ENCODE results near the gene FSTL4. TPM values are rescaled to one million over a fixed set of nuclear protein-coding genes. Genes with fewer than 3 reads are reported as not detected.

Gene FSTL4
- polyA plus RNA-seq, 1 donor (not counting 4 experiments of a cell fraction or from before 2014, with no cell fraction given): 1.7 TPM

DNA sequence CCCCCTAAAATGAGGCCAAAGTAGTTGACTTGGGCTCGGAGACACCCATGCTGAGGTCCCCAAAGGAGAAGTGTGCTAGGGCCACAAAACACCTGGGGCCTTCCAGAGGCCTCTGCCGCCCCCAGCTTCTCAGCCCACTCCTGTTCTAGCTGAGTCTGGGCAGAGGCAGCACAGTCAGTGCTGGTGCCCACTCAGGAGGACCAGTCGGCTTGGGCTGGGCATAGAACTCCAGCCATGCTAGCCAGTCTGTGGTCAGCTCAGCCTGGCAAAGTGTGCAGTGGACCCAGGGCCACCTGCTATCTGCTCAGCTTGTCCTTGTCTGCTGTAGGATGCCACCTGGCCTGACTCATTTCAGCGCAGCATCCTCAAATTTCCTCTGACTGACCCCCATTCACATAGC is 254.6 kb downstream of the FSTL4 start:
- Histone ChIP-seq H3K9me3 (ENCODE audit: control insufficient read depth, low read depth, low read length) (no peaks in the 10 kb centered on the region), H3K9me1 (ENCODE audit: control insufficient read depth, extremely low read depth, insufficient read depth, low read length) (no peaks in the 10 kb centered on the region), H3K36me3 (ENCODE audit: control insufficient read depth in 2 of 2, extremely low read depth in 1 of 2, insufficient read depth in 2 of 2, low read length in 2 of 2) (no peaks in the 10 kb centered on the region), H4K20me1 (ENCODE audit: control insufficient read depth, extremely low read depth, insufficient read depth, low read length) (no peaks in the 10 kb centered on the region), H3K27me3 (ENCODE audit: control insufficient read depth, extremely low read depth, insufficient read depth, low read length) (peaks cover 3% of the 10 kb centered on the region), H3K4me2 (ENCODE audit: control insufficient read depth, extremely low read depth, insufficient read depth, low read depth, low read length) (no peak overlapping the region), H3K4me3 (ENCODE audit: control insufficient read depth in 2 of 3, extremely low read depth in 1 of 3, insufficient read depth in 2 of 3, low read depth in 1 of 3, low read length in 3 of 3) (no peak overlapping the region), H3K9ac (ENCODE audit: control insufficient read depth, extremely low read depth, insufficient read depth, low read length) (no peak overlapping the region), H3K27ac (ENCODE audit: control insufficient read depth, insufficient read depth, low read length) (no peak overlapping the region), H3K4me1 (ENCODE audit: control insufficient read depth, extremely low read depth, insufficient read depth, low read length) (no peaks in the 10 kb centered on the region), H3K79me2 (ENCODE audit: control insufficient read depth, insufficient read depth, low read length) (no peaks in the 10 kb centered on the region), H2AFZ (ENCODE audit: control insufficient read depth, low read length) (no peak overlapping the region)
- DNase-seq (ENCODE audit: low read depth, low spot score): no peak
- dilution Hi-C loops (cut with MboI; ENCODE audit: extremely low pct_ligation_motif_present, low sequenced_read_pairs): no loop called here
- no peak for TF ChIP-seq CTCF (optimal IDR thresholded peaks at IDR 0.05 in 1 of 3, IDR thresholded peaks at IDR 0.05 in 1 of 3, conservative IDR thresholded peaks at IDR 0.05 in 1 of 3; ENCODE audit: extremely low read depth in 1 of 3, insufficient read depth in 2 of 3, low read length in 3 of 3)
- no peak for TF ChIP-seq EZH2 (IDR thresholded peaks at IDR 0.05; ENCODE audit: low read length)
- no peak for FAIRE-seq

DNA sequence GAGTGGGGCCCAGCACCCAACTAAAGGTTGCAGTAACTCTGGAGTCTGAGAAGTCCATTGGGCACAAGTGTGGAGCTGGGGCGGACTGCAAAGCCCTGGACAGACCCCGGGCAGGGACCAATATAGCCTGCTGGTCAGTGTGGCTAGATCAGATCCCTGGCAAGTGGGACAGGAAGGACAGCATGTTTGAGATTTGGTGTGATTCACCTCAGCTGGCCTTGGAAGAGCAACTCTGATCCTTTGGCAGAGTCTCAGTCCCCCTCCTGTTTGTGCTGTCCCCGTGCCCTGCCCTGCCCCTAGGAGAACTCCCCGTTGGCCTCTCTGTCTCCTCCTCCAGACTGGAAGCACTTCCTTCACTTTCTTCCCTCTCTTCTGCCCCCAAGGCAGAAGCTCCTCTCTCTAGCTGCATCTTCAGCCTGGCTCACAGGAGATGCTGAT is 255.3 kb downstream of the FSTL4 start:
- no peaks in the 10 kb centered on the region for H3K36me3 ChIP-seq (ENCODE audit: control insufficient read depth in 2 of 2, extremely low read depth in 1 of 2, insufficient read depth in 2 of 2, low read length in 2 of 2)
- no peaks in the 10 kb centered on the region for H3K9me3 ChIP-seq (ENCODE audit: control insufficient read depth, low read depth, low read length)
- DNase-seq (ENCODE audit: low read depth, low spot score) (no peak), FAIRE-seq (no peak)
- no peaks in the 10 kb centered on the region for H4K20me1 ChIP-seq (ENCODE audit: control insufficient read depth, extremely low read depth, insufficient read depth, low read length)
- H3K4me2 ChIP-seq (ENCODE audit: control insufficient read depth, extremely low read depth, insufficient read depth, low read depth, low read length): no peak overlapping the region
- no peaks in the 10 kb centered on the region for H3K9me1 ChIP-seq (ENCODE audit: control insufficient read depth, extremely low read depth, insufficient read depth, low read length)
- H3K4me1 ChIP-seq (ENCODE audit: control insufficient read depth, extremely low read depth, insufficient read depth, low read length): no peaks in the 10 kb centered on the region
- no peak overlapping the region for H3K9ac ChIP-seq (ENCODE audit: control insufficient read depth, extremely low read depth, insufficient read depth, low read length)
- TF ChIP-seq CTCF (optimal IDR thresholded peaks at IDR 0.05 in 1 of 3, IDR thresholded peaks at IDR 0.05 in 1 of 3, conservative IDR thresholded peaks at IDR 0.05 in 1 of 3; ENCODE audit: extremely low read depth in 1 of 3, insufficient read depth in 2 of 3, low read length in 3 of 3): no peak
- peaks cover 3% of the 10 kb centered on the region for H3K27me3 ChIP-seq (ENCODE audit: control insufficient read depth, extremely low read depth, insufficient read depth, low read length)
- no peak overlapping the region for H3K27ac ChIP-seq (ENCODE audit: control insufficient read depth, insufficient read depth, low read length)
- H3K4me3 ChIP-seq (ENCODE audit: control insufficient read depth in 2 of 3, extremely low read depth in 1 of 3, insufficient read depth in 2 of 3, low read depth in 1 of 3, low read length in 3 of 3): no peak overlapping the region
- dilution Hi-C loops (cut with MboI; ENCODE audit: extremely low pct_ligation_motif_present, low sequenced_read_pairs): no loop called here
- no peak overlapping the region for H2AFZ ChIP-seq (ENCODE audit: control insufficient read depth, low read length)
- no peaks in the 10 kb centered on the region for H3K79me2 ChIP-seq (ENCODE audit: control insufficient read depth, insufficient read depth, low read length)

Data from keratinocyte (primary cell).